ENCODE results near the gene RXRA. TPM values are rescaled to one million over a fixed set of nuclear protein-coding genes. Genes with fewer than 3 reads are reported as not detected.

The RXRA gene
- total RNA-seq, 1 donor from 2014 or later, result 83.3 TPM

DNA sequence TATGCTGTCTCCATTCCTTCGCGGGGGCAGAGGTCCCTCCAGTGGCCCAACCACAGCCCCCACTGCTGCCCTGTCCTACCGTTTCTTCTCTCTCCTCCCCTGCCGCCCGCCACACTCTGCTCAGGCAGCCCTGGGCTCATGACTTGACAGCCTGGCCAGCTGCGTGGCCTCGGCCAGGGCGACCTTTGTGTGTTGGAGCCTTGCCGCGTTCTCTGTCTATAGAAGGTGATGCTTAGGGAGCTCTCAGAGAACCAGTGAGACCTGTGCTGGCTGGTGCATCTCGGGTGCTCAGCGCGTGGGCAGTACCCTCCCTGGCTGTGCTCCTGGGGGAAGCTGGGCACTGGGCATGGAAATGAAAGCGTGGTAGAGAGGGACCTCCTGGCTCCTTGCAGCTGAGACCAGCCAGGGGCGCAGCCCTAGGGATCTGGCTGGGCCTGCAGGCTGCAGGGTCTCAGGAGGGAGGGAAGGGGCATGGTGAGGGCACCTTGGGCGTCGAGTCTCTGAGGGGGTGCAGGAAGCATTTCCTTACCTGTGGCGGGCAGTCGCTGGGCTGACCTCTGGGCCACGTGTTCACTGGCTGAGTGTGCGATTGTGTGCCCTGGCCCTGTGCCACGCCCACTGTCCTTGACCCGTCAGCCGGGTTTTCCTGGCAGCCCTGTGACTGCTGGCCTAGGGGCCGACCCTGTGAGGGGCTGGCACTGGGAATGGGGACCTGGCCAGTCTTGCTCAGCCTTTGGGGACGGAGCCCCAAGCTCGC lies 50.3 kb downstream of the RXRA start:
- H3K4me3 Mint-ChIP-seq (ENCODE audit: unreplicated experiment), result no peak overlapping the region
- no peak for DNase-seq (ENCODE audit: low spot score)
- no peaks in the 10 kb centered on the region for H3K36me3 Mint-ChIP-seq (ENCODE audit: low read depth, unreplicated experiment)
- H3K27me3 Mint-ChIP-seq (ENCODE audit: unreplicated experiment), result peaks cover 15% of the 10 kb centered on the region
- H3K4me1 Mint-ChIP-seq (ENCODE audit: unreplicated experiment), result peaks cover 13% of the 10 kb centered on the region
- TF ChIP-seq, protein P1, sequence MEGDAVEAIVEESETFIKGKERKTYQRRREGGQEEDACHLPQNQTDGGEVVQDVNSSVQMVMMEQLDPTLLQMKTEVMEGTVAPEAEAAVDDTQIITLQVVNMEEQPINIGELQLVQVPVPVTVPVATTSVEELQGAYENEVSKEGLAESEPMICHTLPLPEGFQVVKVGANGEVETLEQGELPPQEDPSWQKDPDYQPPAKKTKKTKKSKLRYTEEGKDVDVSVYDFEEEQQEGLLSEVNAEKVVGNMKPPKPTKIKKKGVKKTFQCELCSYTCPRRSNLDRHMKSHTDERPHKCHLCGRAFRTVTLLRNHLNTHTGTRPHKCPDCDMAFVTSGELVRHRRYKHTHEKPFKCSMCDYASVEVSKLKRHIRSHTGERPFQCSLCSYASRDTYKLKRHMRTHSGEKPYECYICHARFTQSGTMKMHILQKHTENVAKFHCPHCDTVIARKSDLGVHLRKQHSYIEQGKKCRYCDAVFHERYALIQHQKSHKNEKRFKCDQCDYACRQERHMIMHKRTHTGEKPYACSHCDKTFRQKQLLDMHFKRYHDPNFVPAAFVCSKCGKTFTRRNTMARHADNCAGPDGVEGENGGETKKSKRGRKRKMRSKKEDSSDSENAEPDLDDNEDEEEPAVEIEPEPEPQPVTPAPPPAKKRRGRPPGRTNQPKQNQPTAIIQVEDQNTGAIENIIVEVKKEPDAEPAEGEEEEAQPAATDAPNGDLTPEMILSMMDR (IDR thresholded peaks at IDR 0.05; ENCODE audit: unreplicated experiment), result no peak
- H3K9me3 Mint-ChIP-seq (ENCODE audit: unreplicated experiment), result no peaks in the 10 kb centered on the region
- H3K27ac Mint-ChIP-seq (ENCODE audit: unreplicated experiment), result no peak overlapping the region

DNA sequence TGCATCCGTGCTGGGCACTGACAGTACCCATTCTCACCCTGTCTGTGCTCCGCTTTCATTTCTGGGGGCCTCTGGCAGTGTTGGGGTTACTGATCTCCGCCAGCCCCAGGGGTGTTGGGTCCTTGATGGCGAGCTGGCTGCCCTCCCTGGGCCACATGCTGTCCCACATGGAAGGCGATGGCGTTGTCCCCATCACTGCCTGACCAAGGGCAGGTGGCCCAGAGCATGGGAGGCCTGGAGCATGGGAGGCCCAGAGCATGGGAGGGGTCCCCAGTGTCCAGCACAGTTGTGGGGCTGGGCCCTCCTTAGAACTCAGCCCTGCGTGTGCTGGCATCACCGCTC lies 50.9 kb downstream of the RXRA start:
- Mint-ChIP-seq H3K4me3 (ENCODE audit: unreplicated experiment) (no peak overlapping the region), H3K27ac (ENCODE audit: unreplicated experiment) (no peak overlapping the region), H3K4me1 (ENCODE audit: unreplicated experiment) (peaks cover 18% of the 10 kb centered on the region), H3K9me3 (ENCODE audit: unreplicated experiment) (no peaks in the 10 kb centered on the region), H3K27me3 (ENCODE audit: unreplicated experiment) (peaks cover 15% of the 10 kb centered on the region), H3K36me3 (ENCODE audit: low read depth, unreplicated experiment) (no peaks in the 10 kb centered on the region)
- DNase-seq (ENCODE audit: low spot score), result no peak
- TF ChIP-seq, protein P1 (IDR thresholded peaks at IDR 0.05; ENCODE audit: unreplicated experiment), result no peak

DNA sequence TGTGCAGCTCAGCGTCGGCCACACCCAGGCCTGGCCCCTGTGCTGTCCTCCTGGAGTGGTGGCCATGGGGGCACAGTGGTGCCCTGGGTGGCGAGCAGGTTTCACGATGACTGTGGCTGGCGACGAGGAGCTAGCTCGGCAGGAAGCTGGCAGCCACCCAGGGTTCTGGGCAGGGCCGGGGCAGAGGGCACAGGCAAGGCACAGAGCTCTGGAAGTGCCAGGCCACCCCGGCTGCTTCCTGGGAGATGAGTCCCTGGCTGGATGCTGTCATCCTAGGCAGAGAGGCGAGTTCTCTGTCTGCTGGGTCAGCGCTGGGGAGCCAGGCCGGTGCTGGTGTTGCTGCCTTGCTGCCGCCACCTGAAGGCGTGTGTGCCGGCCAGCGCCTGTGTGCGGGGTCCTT lies 51.7 kb downstream of the RXRA start:
- TF ChIP-seq, protein P1 (IDR thresholded peaks at IDR 0.05; ENCODE audit: unreplicated experiment), result no peak
- no peak for DNase-seq (ENCODE audit: low spot score)
- Mint-ChIP-seq H3K36me3 (ENCODE audit: low read depth, unreplicated experiment) (no peaks in the 10 kb centered on the region), H3K4me1 (ENCODE audit: unreplicated experiment) (peaks cover 23% of the 10 kb centered on the region), H3K27ac (ENCODE audit: unreplicated experiment) (no peak overlapping the region), H3K27me3 (ENCODE audit: unreplicated experiment) (peaks cover 15% of the 10 kb centered on the region), H3K4me3 (ENCODE audit: unreplicated experiment) (no peak overlapping the region), H3K9me3 (ENCODE audit: unreplicated experiment) (no peaks in the 10 kb centered on the region)

DNA sequence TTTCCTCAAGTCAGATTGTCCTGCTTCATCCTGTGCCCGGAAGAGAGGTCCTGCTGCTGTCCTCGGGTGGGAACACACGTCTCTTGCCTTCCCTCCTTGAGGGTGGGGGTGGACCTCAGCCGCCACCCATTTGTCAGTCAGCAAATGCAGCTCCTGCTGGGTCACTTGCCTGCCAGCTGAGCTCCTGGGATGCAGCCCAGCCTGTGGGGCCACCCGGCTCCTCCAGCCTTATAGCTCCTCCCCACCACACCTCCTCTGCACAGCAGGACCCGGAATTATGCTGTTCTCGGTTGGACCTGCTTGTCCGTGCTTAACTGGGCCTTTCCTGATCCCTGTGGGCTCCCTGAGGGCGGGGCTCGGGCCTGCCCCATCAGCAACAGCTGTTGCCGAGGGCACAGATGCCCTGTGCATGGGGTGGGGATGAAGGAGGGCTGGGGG lies 52.7 kb downstream of the RXRA start:
- TF ChIP-seq, protein P1 (IDR thresholded peaks at IDR 0.05; ENCODE audit: unreplicated experiment), result no peak
- no peak overlapping the region for H3K4me3 Mint-ChIP-seq (ENCODE audit: unreplicated experiment)
- H3K27ac Mint-ChIP-seq (ENCODE audit: unreplicated experiment), result no peak overlapping the region

DNA sequence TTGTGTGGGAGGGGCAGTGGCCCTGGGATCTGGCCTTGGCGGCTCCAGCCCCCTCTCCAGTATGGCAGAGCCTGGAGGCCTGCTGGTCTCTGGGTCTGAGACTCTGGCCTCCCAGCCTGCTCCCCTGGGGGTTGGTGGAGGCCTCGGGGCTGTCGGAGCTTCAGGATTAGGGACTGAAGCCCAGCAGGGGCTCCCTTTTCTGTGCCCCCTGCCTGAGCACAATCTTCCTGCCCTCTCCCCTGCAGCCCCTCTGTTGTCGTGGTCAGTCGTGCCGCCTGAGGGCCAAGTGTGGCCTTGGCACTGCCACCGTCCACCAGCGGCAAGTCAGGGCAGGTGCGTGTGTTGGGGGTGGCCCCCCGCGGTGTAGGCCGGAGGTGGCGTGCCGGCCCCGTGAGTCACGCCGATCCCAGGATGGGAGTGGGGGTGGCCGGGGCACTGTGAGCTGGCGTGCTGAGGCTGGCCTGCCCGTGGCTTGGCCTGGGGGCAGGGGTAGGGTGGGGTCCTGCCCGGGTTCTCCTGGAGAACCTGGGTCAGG lies 53.6 kb downstream of the RXRA start:
- Mint-ChIP-seq H3K9me3 (ENCODE audit: unreplicated experiment) (no peaks in the 10 kb centered on the region), H3K27me3 (ENCODE audit: unreplicated experiment) (peaks cover 15% of the 10 kb centered on the region), H3K4me1 (ENCODE audit: unreplicated experiment) (peaks cover 23% of the 10 kb centered on the region), H3K4me3 (ENCODE audit: unreplicated experiment) (no peak overlapping the region), H3K27ac (ENCODE audit: unreplicated experiment) (no peak overlapping the region), H3K36me3 (ENCODE audit: low read depth, unreplicated experiment) (no peaks in the 10 kb centered on the region)
- TF ChIP-seq, protein P1 (IDR thresholded peaks at IDR 0.05; ENCODE audit: unreplicated experiment), result no peak
- no peak for DNase-seq (ENCODE audit: low spot score)

More for the DNA sequence above, 52.7 kb downstream of the RXRA start:
- Mint-ChIP-seq H3K27me3 (ENCODE audit: unreplicated experiment) (peaks cover 14% of the 10 kb centered on the region), H3K4me1 (ENCODE audit: unreplicated experiment) (peaks cover 23% of the 10 kb centered on the region), H3K36me3 (ENCODE audit: low read depth, unreplicated experiment) (no peaks in the 10 kb centered on the region), H3K9me3 (ENCODE audit: unreplicated experiment) (no peaks in the 10 kb centered on the region)
- DNase-seq (ENCODE audit: low spot score), result no peak
